A549 (cell line): ENCODE measurements around the gene ZBTB16. TPM values are rescaled to one million over a fixed set of nuclear protein-coding genes. Genes with fewer than 3 reads are reported as not detected.

Source experiments
- ATAC-seq, 2 experiments: fragments of 200-7000 bp in 1 of 2; fragments of >200 bp in 1 of 2; cut with Nextera tagmentation in 1 of 2; cut with Tn5 transposase in 1 of 2; 3 replicates each; pipeline versions ENCODE4 v1.8.0 to v1.9.1; 2018 to 2020; ENCODE audit warnings: mild to moderate bottlenecking in 1 of 2, moderate library complexity in 1 of 2
- CTCF ChIA-PET: fragments of 300-600 bp; sonication (Branson Sonifier 250); formaldehyde crosslinking; extraction: SDS; loops from one replicate; lab custom pipeline; 2021; ENCODE audit warnings: antibody characterized with exemption, inconsistent platforms; lab: Yijun Ruan, JAX
- POLR2A ChIA-PET: fragments of 350-600 bp; formaldehyde crosslinking; extraction: SDS; loops from one replicate; lab custom pipeline; 2021; ENCODE audit warnings: antibody characterized with exemption, inconsistent platforms; lab: Yijun Ruan, JAX
- DNase-seq, 2 experiments: peaks; one replicate each; pipeline versions ENCODE4 v3.0.0 to v3.0.0-alpha.2; 2011 to 2016; ENCODE audit warnings: low read depth in 1 of 2, low spot score in 1 of 2
- FAIRE-seq: peaks from 2 replicates; lab custom pipeline; 2011; peaks lifted over from hg19 to GRCh38; lab: Jason Lieb, UNC
- H3K27ac ChIP-seq, 2 experiments: fragments of >200 bp; sonication (Bioruptor Twin); formaldehyde crosslinking; 3 replicates each; pipeline ENCODE4 v1.5.1; 2016 to 2017
- H3K4me1 ChIP-seq: fragments of >200 bp; sonication (Bioruptor Twin); formaldehyde crosslinking; 3 replicates; pipeline ENCODE4 v1.6.1; 2016
- H3K4me2 ChIP-seq: fragments of >200 bp; sonication (Bioruptor Twin); formaldehyde crosslinking; 3 replicates; pipeline ENCODE4 v1.6.1; 2016
- H3K4me3 ChIP-seq: fragments of >200 bp; sonication (Bioruptor Twin); formaldehyde crosslinking; 3 replicates; pipeline ENCODE4 v1.5.1; 2016
- H3K9me3 ChIP-seq: fragments of >200 bp; sonication (Bioruptor Twin); formaldehyde crosslinking; 3 replicates; pipeline ENCODE4 v1.6.1; 2016
- BHLHE40 ChIP-seq: IDR thresholded peaks from 2 replicates; pipeline ENCODE4 v1.6.1; 2012; ENCODE audit warnings: low read depth, low read length, inconsistent platforms
- CBX8 ChIP-seq: fragments of 200-600 bp; sonication (generic); IDR thresholded peaks from 2 replicates; pipeline ENCODE4 v1.6.1; 2016
- E2F6 ChIP-seq: IDR thresholded peaks from 2 replicates; pipeline ENCODE4 v1.6.1; 2012; ENCODE audit warnings: low read depth, borderline replicate concordance
- EHF ChIP-seq: fragments of 250-450 bp; sonication (Bioruptor Pico); IDR thresholded peaks from 2 replicates; pipeline ENCODE4 v1.5.0; 2020; ENCODE audit warnings: mild to moderate bottlenecking
- ESRRA ChIP-seq: fragments of 150-350 bp; IDR thresholded peaks from 2 replicates; pipeline ENCODE4 v1.6.1; 2014; ENCODE audit warnings: mild to moderate bottlenecking, low read length, borderline replicate concordance
- FOSL2 ChIP-seq, 2 experiments: fragments of 450-650 bp in 1 of 2; fragments of >200 bp in 1 of 2; sonication (Bioruptor Twin) in 1 of 2; formaldehyde crosslinking; IDR thresholded peaks; 2 replicates each; pipeline versions ENCODE4 v1.5.0 to v1.6.1; 2016 to 2020; ENCODE audit warnings: mild to moderate bottlenecking in 1 of 2, moderate library complexity in 1 of 2
- JUN ChIP-seq, 2 experiments: fragments of >200 bp; sonication (Bioruptor Twin); formaldehyde crosslinking; IDR thresholded peaks; 2 replicates in 1 of 2; 3 replicates in 1 of 2; pipeline ENCODE4 v1.6.1; 2016 to 2017
- NPAS2 ChIP-seq: fragments of 250-450 bp; sonication (Bioruptor Pico); IDR thresholded peaks from 2 replicates; pipeline ENCODE4 v1.8.0; 2022; ENCODE audit warnings: mild to moderate bottlenecking, moderate library complexity, borderline replicate concordance
- NR3C1 ChIP-seq: fragments of >200 bp; sonication (Bioruptor Twin); formaldehyde crosslinking; IDR thresholded peaks from 3 replicates; pipeline ENCODE4 v1.6.1; 2017
- POLR2A ChIP-seq: IDR thresholded peaks from 2 replicates; pipeline ENCODE4 v1.6.1; 2012; ENCODE audit warnings: mild to moderate bottlenecking, low read length
- POLR2AphosphoS2 ChIP-seq: conservative IDR thresholded peaks from 2 replicates; pipeline ENCODE4 v1.6.1; 2012; ENCODE audit warnings: low read length, improper control_type of control experiment, inconsistent platforms
- RAD21 ChIP-seq, 2 experiments: fragments of >200 bp in 1 of 2; sonication (Bioruptor Twin) in 1 of 2; formaldehyde crosslinking in 1 of 2; IDR thresholded peaks in 1 of 2; conservative IDR thresholded peaks in 1 of 2; 2 replicates in 1 of 2; 3 replicates in 1 of 2; pipeline ENCODE4 v1.6.1; 2012 to 2018; ENCODE audit warnings: inconsistent platforms in 1 of 2
- RCOR1 ChIP-seq: fragments of 150-350 bp; IDR thresholded peaks from 2 replicates; pipeline ENCODE4 v1.6.1; 2014; ENCODE audit warnings: antibody characterized with exemption, low read length, low read depth
- RFX5 ChIP-seq: fragments of 450-650 bp; IDR thresholded peaks from 2 replicates; pipeline ENCODE4 v1.7.1; 2014; ENCODE audit warnings: antibody characterized with exemption, mild to moderate bottlenecking, moderate library complexity
- TFCP2L1 ChIP-seq: fragments of 250-450 bp; sonication (Bioruptor Pico); IDR thresholded peaks from 2 replicates; pipeline ENCODE4 v1.5.0; 2021; ENCODE audit warnings: mild to moderate bottlenecking
- TP53 ChIP-seq: fragments of 250-450 bp; sonication (Bioruptor Pico); IDR thresholded peaks from 2 replicates; pipeline ENCODE4 v1.5.0; 2021; ENCODE audit warnings: mild to moderate bottlenecking, moderate library complexity
- ZFP36 ChIP-seq: fragments of 450-650 bp; IDR thresholded peaks from 2 replicates; pipeline ENCODE4 v1.6.1; 2014; ENCODE audit warnings: borderline replicate concordance; ENCODE audit not compliant: partially characterized antibody
- WGBS: methylation state at CpG from one replicate; pipeline ENCODE4 v1.1.6; 2017; ENCODE audit errors: missing lambda C conversion rate; 5-methylcytosine and 5-hydroxymethylcytosine counted together
- polyA plus RNA-seq, 4 experiments: library from polyadenylated mRNA; depleted of rRNA in 3 of 4; stranded (reverse); fragments of >200 nt; fragmentation: RNase III in 1 of 4; extraction: RNeasy Plus Mini Kit Qiagen cat#74134 plus additional on column Dnase treatment in 1 of 4; gene quantifications; 2 replicates in 3 of 4; 3 replicates in 1 of 4; pipeline ENCODE4 v1.2.3, GENCODE V29; 2011 to 2017
- TF ChIP-seq, protein P1 (sequence below): fragments of 250-450 bp; sonication (Bioruptor Pico); IDR thresholded peaks from 2 replicates; pipeline ENCODE4 v1.5.0; 2020; ENCODE audit warnings: low read depth, mild to moderate bottlenecking, moderate library complexity
- TF ChIP-seq, protein P2 (sequence below): fragments of >200 bp; sonication (Bioruptor Twin); formaldehyde crosslinking; IDR thresholded peaks from 2 replicates; pipeline ENCODE4 v1.6.1; 2016

ZBTB16 gene
- polyA plus RNA-seq, 2 of the 4 experiments (the other 2 are of a cell fraction): not detected

DNA sequence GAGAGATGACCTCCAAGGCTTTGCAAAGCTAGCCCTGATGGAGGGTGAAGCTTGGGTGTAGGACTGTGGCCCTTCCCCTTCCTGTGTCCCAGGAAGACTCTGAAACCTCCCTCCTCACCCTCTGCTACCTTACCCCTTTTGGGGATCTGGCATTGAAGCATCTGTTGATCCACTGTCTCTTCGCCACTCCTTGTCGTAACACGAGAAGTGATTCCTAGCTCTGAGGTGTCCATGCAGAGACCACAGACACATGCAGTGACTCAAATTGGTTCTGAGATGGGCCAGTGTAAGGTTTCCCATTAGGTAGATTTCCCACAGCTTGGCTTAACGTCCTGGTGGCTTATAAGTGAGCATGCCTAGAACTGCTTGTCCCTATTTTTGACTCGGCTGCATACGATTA, 101.4 kb downstream of the ZBTB16 start:
- no peak for FAIRE-seq

GRCh38 chr11:114161486-114162250, 102.2 kb downstream of the ZBTB16 start:
- 90% methylated on average over 9 of the region's 9 CpGs for WGBS
- CTCF ChIA-PET: no interaction called here
- ATAC-seq (no peak), FAIRE-seq (no peak), DNase-seq (no peak)
- H3K4me2 ChIP-seq: no peak overlapping the region
- TF ChIP-seq POLR2A: no peak
- no peak for TF ChIP-seq ESRRA
- TF ChIP-seq TP53 (CRISPR knock-in tag): no peak
- no peaks in the 10 kb centered on the region for H3K9me3 ChIP-seq
- POLR2A ChIA-PET: no interaction called here
- H3K4me1 ChIP-seq: peaks cover 25% of the 10 kb centered on the region
- H3K27ac ChIP-seq: peak overlapping the region in 1 of 2 experiments; percentile 83; a peak in 1 of 6 replicates
- H3K4me3 ChIP-seq: no peak overlapping the region

More for the DNA sequence above, 101.4 kb downstream of the ZBTB16 start:
- Histone ChIP-seq H3K4me3 (no peak overlapping the region), H3K4me2 (no peak overlapping the region), H3K9me3 (no peaks in the 10 kb centered on the region), H3K27ac (peak overlapping the region in 1 of 2 experiments; percentile 83; a peak in 1 of 6 replicates), H3K4me1 (peaks cover 25% of the 10 kb centered on the region)
- 80% methylated on average over 6 of the region's 6 CpGs for WGBS
- TF ChIP-seq ZFP36 (no peak), NPAS2 (CRISPR knock-in tag) (no peak), BHLHE40 (no peak), POLR2AphosphoS2 (no peak), CBX8 (no peak), TFCP2L1 (CRISPR knock-in tag) (no peak), FOSL2 (IDR thresholded peaks at IDR 0.05) (no peak), FOSL2 (CRISPR knock-in tag; IDR thresholded peaks at IDR 0.05) (no peak), RFX5 (no peak), EHF (CRISPR knock-in tag) (no peak), RAD21 (conservative IDR thresholded peaks at IDR 0.05 in 1 of 2, IDR thresholded peaks at IDR 0.05 in 1 of 2) (no peak), RCOR1 (no peak), JUN (IDR thresholded peaks at IDR 0.05) (no peak), E2F6 (no peak)
- TF ChIP-seq, protein P1, sequence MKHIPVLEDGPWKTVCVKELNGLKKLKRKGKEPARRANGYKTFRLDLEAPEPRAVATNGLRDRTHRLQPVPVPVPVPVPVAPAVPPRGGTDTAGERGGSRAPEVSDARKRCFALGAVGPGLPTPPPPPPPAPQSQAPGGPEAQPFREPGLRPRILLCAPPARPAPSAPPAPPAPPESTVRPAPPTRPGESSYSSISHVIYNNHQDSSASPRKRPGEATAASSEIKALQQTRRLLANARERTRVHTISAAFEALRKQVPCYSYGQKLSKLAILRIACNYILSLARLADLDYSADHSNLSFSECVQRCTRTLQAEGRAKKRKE (CRISPR knock-in tag): no peak
- ATAC-seq (no peak), DNase-seq (no peak)
- POLR2A ChIA-PET: no interaction called here
- CTCF ChIA-PET: no interaction called here

GRCh38 chr11:114162719-114163123, 103.2 kb downstream of the ZBTB16 start:
- H3K27ac ChIP-seq: peak overlapping the region in 1 of 2 experiments; percentile 83; a peak in 1 of 6 replicates
- POLR2A ChIA-PET: no interaction called here
- peak; percentile 35 to 57 for DNase-seq

DNA sequence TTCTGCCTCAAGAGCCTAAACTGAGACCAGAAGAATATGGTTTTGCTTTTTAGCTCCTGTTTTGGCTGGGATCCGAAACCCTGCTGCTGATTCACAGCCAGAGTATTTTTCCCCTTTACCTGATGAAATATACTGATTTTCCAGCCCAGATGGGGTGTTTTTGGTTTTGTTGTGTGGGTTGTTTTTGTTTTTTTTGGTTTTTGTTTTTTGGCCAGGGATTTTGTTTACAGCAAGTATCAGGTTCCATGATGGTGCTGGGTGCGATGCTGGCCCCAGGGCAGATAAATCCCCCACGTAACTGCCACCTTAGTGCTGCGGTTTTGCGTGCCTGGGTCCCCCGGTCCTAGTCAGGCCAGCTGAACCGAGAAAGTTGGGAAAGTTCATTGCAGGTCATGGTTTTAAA, 103.7 kb downstream of the ZBTB16 start:
- WGBS: 54% methylated on average over 7 of the region's 7 CpGs
- H3K27ac ChIP-seq: peak overlapping the region in 1 of 2 experiments; percentile 77; a peak in 1 of 6 replicates
- no peak for DNase-seq
- FAIRE-seq: no peak
- no peaks in the 10 kb centered on the region for H3K9me3 ChIP-seq
- peaks cover 25% of the 10 kb centered on the region for H3K4me1 ChIP-seq
- ChIA-PET CTCF (interaction anchor here (1.0 kb wide), 1 partner anchor 15 kb away, joined by 3 read pairs; no protein-coding TSS in a partner anchor), POLR2A (no interaction called here)
- H3K4me2 ChIP-seq: peak overlapping the region; percentile 77
- ATAC-seq: no peak
- peak overlapping the region; percentile 23; the same call in 1 of the 3 replicates for H3K4me3 ChIP-seq
- TF ChIP-seq POLR2A (no peak), TP53 (CRISPR knock-in tag) (no peak)
- TF ChIP-seq, protein P2, sequence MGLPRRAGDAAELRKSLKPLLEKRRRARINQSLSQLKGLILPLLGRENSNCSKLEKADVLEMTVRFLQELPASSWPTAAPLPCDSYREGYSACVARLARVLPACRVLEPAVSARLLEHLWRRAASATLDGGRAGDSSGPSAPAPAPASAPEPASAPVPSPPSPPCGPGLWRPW: no peak

More at GRCh38 chr11:114162719-114163123, 103.2 kb downstream of the ZBTB16 start:
- CTCF ChIA-PET: interaction anchor here (1.0 kb wide), 1 partner anchor 15 kb away, joined by 3 read pairs; no protein-coding TSS in a partner anchor
- peak; percentile 70 to 75 for ATAC-seq
- H3K4me2 ChIP-seq: peak overlapping the region; percentile 77
- peak overlapping the region; percentile 23; the same call in 1 of the 3 replicates for H3K4me3 ChIP-seq
- H3K4me1 ChIP-seq: peaks cover 25% of the 10 kb centered on the region
- 25% methylated on average over 12 of the region's 12 CpGs for WGBS
- TF ChIP-seq TP53 (CRISPR knock-in tag): no peak
- peak; percentile 48; the same call in 1 of the 3 replicates for TF ChIP-seq NR3C1
- TF ChIP-seq, all 56 proteins: peak for 1
- no peaks in the 10 kb centered on the region for H3K9me3 ChIP-seq
- FAIRE-seq: no peak
